Measurements from ENCODE around the gene EHD4.

EHD4 gene

GRCh38 chr15:42002333-42002732 lies 30.0 kb upstream of the EHD4 start:
- DNase-seq (ENCODE audit: low read depth): no peak
- H3K4me3 ChIP-seq (ENCODE audit: low read depth, low read length): no peak overlapping the region
- no peak for TF ChIP-seq CTCF (IDR thresholded peaks at IDR 0.05; ENCODE audit: low read depth, low read length, missing control alignments)

GRCh38 chr15:42001236-42001635 lies 28.9 kb upstream of the EHD4 start:
- no peak overlapping the region for H3K4me3 ChIP-seq (ENCODE audit: low read depth, low read length)
- no peak for DNase-seq (ENCODE audit: low read depth)
- no peak for TF ChIP-seq CTCF (IDR thresholded peaks at IDR 0.05; ENCODE audit: low read depth, low read length, missing control alignments)

- DNase-seq (ENCODE audit: low read depth): no peak
- H3K4me3 ChIP-seq (ENCODE audit: low read depth, low read length): no peak overlapping the region
- TF ChIP-seq CTCF (IDR thresholded peaks at IDR 0.05; ENCODE audit: low read depth, low read length, missing control alignments): no peak
Observed at GRCh38 chr15:41999290-42000285, 27.2 kb upstream of the EHD4 start.

GRCh38 chr15:41997845-41998244 lies 25.5 kb upstream of the EHD4 start:
- TF ChIP-seq CTCF (IDR thresholded peaks at IDR 0.05; ENCODE audit: low read depth, low read length, missing control alignments): no peak
- no peak for DNase-seq (ENCODE audit: low read depth)
- no peak overlapping the region for H3K4me3 ChIP-seq (ENCODE audit: low read depth, low read length)

- no peak for DNase-seq (ENCODE audit: low read depth)
- TF ChIP-seq CTCF (IDR thresholded peaks at IDR 0.05; ENCODE audit: low read depth, low read length, missing control alignments): no peak
- H3K4me3 ChIP-seq (ENCODE audit: low read depth, low read length): no peak overlapping the region
Observed at GRCh38 chr15:41996921-41997592, 24.7 kb upstream of the EHD4 start.

GRCh38 chr15:41996376-41996775 lies 24.0 kb upstream of the EHD4 start:
- H3K4me3 ChIP-seq (ENCODE audit: low read depth, low read length): no peak overlapping the region
- TF ChIP-seq CTCF (IDR thresholded peaks at IDR 0.05; ENCODE audit: low read depth, low read length, missing control alignments): no peak
- DNase-seq (ENCODE audit: low read depth): no peak
